Mucosa of rectum (tissue), 2 donors: Measurements from ENCODE around the gene FUZ.

Experiments used
- H3K27ac ChIP-seq, 2 donors: one replicate each; pipeline ENCODE4 v1.7.0; 2013; ENCODE audit warnings: inconsistent platforms in 2 of 2, low read depth in 2 of 2, low read length in 2 of 2
- H3K27me3 ChIP-seq, 2 donors: one replicate each; pipeline ENCODE4 v1.7.0; 2013; ENCODE audit warnings: low read length in 2 of 2; ENCODE audit not compliant: control insufficient read depth in 2 of 2, insufficient read depth in 2 of 2
- H3K36me3 ChIP-seq, 2 donors: one replicate each; pipeline ENCODE4 v1.7.0; 2013; ENCODE audit warnings: low read length in 2 of 2; ENCODE audit not compliant: control insufficient read depth in 2 of 2, insufficient read depth in 2 of 2
- H3K4me1 ChIP-seq, 2 donors: one replicate each; pipeline ENCODE4 v1.7.0; 2013; ENCODE audit warnings: low read length in 2 of 2, mild to moderate bottlenecking in 1 of 2; ENCODE audit not compliant: control insufficient read depth in 2 of 2, insufficient read depth in 2 of 2
- H3K4me3 ChIP-seq, 2 donors: one replicate each; pipeline ENCODE4 v1.7.0; 2013; ENCODE audit warnings: low read length in 2 of 2
- H3K9ac ChIP-seq, 2 donors: one replicate each; pipeline ENCODE4 v1.7.0; 2013; ENCODE audit warnings: low read length in 2 of 2, low read depth in 1 of 2, mild to moderate bottlenecking in 1 of 2
- H3K9me3 ChIP-seq, 2 donors: one replicate each; pipeline ENCODE4 v1.7.0; 2013; ENCODE audit warnings: low read length in 2 of 2; ENCODE audit not compliant: control insufficient read depth in 2 of 2
- donor health status: healthy.
- donor health status: Normal muscosa, but diverticular disease.

Gene FUZ

DNA sequence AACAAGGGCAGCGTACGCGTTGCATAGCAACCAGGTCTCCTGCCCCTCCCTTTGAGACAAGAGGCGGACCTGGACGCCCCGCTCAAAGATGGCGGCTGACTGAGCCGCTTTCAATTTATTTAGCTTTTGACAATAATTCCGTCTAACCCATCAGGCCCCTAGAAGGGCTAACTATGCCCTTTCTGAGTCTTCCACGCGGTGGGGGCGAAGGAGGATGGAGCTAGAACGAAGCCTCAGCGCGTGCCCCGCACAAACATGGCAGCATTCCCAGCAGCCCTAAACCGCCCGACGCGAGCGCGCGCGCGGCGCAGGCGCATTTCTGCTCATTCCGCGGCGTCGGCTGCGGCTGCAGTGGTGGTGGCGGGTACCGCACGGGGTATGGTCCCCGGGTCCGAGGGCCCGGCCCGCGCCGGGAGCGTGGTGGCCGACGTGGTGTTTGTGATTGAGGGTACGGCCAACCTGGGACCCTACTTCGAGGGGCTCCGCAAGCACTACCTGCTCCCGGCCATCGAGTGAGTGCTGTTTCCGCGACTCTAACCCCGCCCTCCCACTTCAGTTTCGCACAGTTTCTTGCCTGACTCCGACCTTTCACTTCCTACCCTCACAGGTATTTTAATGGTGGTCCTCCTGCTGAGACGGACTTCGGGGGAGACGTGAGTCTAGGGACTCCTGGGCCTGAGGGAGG lies 5.0 kb upstream of the FUZ start, which contains the start of gene MED25:
Gene MED25 (plus strand): TSS at position 326 of the 685 bp plus-strand sequence. CDS start 53 bp downstream, at position 379.
- H3K9ac ChIP-seq, result peak within 1 kb of the TSS; percentile 88 to 95
- H3K4me1 ChIP-seq, result peaks cover 9 to 11% of the 10 kb centered on the region in 2 donors
- H3K4me3 ChIP-seq, result peak within 1 kb of the TSS; percentile 97 to 98
- no peaks in the 10 kb centered on the region for H3K9me3 ChIP-seq
- H3K27ac ChIP-seq, result peak within 1 kb of the TSS; percentile 91 to 95
- peaks cover 4 to 6% of the 10 kb centered on the region in 2 donors for H3K36me3 ChIP-seq
- H3K27me3 ChIP-seq, result no peaks in the 10 kb centered on the region

DNA sequence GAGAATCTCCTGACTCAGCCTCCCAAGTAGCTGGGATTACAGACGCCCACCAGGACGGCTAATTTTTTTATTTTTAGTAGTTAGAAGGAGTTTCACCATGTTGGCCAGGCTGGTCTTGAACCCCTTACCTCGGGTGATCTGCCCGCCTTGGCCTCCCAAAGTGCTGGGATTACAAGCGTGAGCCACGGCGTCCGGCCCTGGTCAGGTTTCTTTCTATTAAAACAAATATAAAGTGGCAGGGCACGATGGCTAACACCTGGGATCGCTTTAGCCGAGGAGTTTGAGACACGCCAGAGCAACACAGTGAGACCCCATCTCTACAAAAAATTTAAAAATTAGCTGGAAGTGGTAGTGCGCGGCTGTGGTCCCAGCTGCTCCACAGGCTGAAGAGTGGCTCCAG lies 3.5 kb upstream of the FUZ start:
- Histone ChIP-seq H3K27me3 (no peaks in the 10 kb centered on the region), H3K36me3 (peaks cover 0 to 3% of the 10 kb centered on the region in 2 donors), H3K4me3 (no peak overlapping the region), H3K9me3 (no peaks in the 10 kb centered on the region), H3K4me1 (peaks cover 9 to 11% of the 10 kb centered on the region in 2 donors), H3K27ac (peak overlapping the region; percentile 91 to 95), H3K9ac (no peak overlapping the region)

DNA sequence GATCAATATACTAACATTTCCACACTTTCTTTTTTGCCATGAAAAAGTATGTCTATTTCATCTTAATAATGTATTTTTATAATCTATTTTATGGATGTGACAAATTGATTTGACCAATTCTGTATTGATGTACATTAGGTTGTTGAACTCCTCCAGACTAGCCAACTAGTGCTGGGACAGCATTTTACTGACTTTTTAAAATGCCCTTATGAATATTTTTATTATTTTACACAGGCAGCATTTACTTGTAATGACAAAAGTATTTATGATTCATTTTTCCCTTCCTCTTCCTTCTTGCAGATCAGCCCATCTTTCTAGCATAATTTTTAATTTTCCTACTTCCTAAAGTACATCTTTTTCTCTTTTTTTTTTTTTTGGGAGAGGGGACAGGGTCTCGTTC lies 918 bp upstream of the FUZ start:
- Histone ChIP-seq H3K9ac (no peak overlapping the region), H3K27ac (no peak overlapping the region), H3K36me3 (no peaks in the 10 kb centered on the region), H3K9me3 (no peaks in the 10 kb centered on the region), H3K4me1 (peaks cover 12 to 15% of the 10 kb centered on the region in 2 donors), H3K27me3 (no peaks in the 10 kb centered on the region), H3K4me3 (peak overlapping the region in 1 of 2 donors; percentile 91)

DNA sequence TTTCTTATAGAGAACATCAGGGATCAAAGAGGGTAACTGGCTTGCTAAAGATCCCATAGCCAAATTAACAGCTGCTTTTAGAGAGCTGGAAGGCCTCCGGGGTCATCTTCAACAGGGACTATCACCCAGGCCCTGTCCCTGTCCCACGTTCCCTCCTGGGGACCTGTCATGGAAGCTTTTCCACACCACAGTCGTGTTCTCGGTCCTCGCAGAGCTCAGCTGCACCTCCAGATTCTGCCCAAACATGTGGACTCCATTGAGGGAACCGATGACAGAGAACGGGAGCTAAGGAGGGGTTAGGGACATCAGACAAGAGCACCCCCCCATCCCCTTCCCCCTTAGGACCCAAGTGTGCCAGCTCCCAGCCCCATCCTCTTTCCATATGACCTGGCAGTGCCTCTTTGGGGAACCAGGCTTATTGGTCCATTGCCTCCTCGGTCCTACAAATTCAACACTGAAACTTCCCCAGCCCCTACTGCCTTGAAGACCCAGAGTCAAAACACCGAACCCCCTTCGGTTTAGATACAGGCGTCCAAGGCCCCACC lies 568 bp downstream of the FUZ start:
- Histone ChIP-seq H3K27ac (peak overlapping the region; percentile 82), H3K9ac (peak overlapping the region; percentile 56 to 63), H3K4me3 (peak overlapping the region; percentile 86 to 91), H3K27me3 (no peaks in the 10 kb centered on the region), H3K9me3 (no peaks in the 10 kb centered on the region), H3K36me3 (no peaks in the 10 kb centered on the region), H3K4me1 (peaks cover 8 to 10% of the 10 kb centered on the region in 2 donors)

DNA sequence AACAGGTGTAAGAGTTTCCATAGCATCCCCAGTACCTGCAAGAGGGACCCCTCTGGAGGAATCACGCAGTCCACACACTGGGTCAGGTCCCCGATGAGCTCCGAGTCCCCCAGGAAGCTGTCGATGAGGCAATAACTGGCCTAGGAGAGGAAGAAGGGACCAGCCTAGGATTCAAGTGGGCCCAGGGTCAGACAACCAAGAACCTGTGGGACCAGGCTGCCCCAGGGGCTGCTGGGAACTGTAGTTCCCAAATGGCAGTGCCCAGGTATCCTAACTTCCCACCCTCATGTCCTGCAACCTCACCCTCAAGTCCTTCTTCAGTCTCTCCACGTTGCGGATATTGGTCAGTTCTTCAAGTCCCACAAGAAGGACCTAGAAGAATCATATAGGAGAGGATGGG lies 1.8 kb downstream of the FUZ start:
- peaks cover 8 to 10% of the 10 kb centered on the region in 2 donors for H3K4me1 ChIP-seq

DNA sequence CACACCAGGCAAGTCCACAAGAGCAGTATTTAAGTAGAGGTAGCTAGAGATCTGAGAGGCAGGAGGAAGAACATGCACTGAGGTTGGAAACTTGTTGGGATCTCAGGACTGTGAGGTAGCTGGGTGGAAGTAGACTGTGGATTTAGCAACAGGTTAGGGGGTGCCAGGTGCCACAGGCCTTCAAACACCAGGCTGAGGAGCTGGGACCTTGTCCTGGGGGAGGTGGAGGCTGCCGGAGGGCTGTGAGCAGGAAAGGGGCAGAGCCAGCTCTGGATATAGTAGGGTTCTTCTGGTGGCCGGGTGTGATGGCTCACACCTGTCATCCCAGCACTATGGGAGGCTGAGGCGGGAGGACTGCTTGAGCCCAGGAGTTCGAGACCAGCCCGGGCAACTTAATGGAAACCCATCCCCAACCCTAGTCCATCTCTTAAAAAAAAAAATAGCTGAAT lies 3.1 kb downstream of the FUZ start:
- Histone ChIP-seq H3K9me3 (no peaks in the 10 kb centered on the region), H3K27me3 (no peaks in the 10 kb centered on the region), H3K9ac (no peak overlapping the region), H3K4me3 (peak overlapping the region in 1 of 2 donors; percentile 77), H3K36me3 (peaks cover 0 to 2% of the 10 kb centered on the region in 2 donors), H3K27ac (peak overlapping the region in 1 of 2 donors; percentile 70), H3K4me1 (peaks cover 8 to 10% of the 10 kb centered on the region in 2 donors)

More for the DNA sequence above, 1.8 kb downstream of the FUZ start:
- no peaks in the 10 kb centered on the region for H3K9me3 ChIP-seq
- H3K9ac ChIP-seq, result no peak overlapping the region
- no peak overlapping the region for H3K4me3 ChIP-seq
- no peak overlapping the region for H3K27ac ChIP-seq
- H3K27me3 ChIP-seq, result no peaks in the 10 kb centered on the region
- peaks cover 0 to 2% of the 10 kb centered on the region in 2 donors for H3K36me3 ChIP-seq

DNA sequence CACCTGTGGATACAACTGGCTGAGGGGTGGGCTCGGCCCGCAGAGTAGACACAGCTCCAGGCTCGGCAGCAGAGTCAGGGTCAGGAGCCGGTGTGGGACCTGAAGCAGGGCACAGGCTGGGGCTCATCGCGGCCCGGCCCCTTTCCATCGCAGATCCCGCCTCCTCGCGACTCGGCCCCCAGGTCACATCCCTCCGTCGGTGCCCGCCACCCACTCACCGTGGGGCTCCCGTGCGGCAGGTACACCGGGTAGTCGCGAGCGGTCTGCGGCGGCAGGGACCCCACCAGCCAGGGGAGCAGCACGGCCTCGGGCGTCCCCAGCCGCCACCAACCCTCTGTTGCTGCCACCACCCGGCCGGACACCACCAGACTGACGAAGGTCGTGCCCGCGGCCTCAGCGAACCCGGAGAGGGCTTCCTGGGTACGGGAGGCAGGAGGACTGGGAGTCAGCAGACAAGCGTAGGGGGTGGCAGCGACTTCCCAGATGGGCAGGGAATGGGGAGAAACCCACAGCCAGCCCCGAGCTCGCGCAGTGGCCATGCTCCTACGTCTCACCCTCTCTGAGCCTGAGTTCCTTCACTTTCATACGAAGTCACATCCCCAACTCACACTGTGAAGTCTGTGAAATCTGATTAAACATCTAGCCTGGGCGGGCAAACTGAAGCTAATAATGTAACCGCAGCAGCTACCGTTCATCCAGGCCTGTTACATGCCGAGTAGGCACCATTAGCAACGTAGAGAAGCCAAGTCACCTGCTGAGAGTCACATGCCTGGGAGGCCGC lies 3.7 kb downstream of the FUZ start:
- Histone ChIP-seq H3K4me1 (peaks cover 8 to 10% of the 10 kb centered on the region in 2 donors), H3K4me3 (peak overlapping the region; percentile 77 to 78), H3K9ac (peak overlapping the region; percentile 49 to 80), H3K27me3 (no peaks in the 10 kb centered on the region), H3K27ac (peak overlapping the region; percentile 35 to 70), H3K36me3 (peaks cover 0 to 2% of the 10 kb centered on the region in 2 donors), H3K9me3 (no peaks in the 10 kb centered on the region)

DNA sequence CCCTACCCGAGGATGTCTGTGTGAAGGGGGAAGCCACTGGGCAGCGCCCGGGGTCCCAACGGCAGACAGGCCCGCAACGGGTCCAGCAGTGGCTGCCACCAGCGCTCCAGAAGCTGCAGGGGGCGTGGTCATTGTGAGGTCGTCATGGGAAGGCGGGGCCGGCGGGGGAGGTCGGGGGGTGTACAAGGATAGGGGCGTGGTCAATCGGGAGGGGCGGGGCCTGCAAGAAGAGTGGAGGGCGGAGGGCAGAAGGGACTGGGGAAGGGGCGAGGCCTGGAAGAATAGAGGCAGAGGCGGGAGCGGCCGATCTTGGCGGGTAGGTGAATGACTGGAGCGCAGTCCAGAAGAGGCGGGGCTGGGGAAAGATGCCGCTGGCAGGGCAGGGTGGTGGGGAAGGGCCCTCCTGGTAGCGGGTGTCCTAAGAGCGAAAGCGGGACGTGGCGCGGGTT lies 4.4 kb downstream of the FUZ start:
- no peaks in the 10 kb centered on the region for H3K9me3 ChIP-seq
- peak overlapping the region; percentile 35 to 70 for H3K27ac ChIP-seq
- H3K4me1 ChIP-seq, result peaks cover 8 to 10% of the 10 kb centered on the region in 2 donors
- peaks cover 0 to 2% of the 10 kb centered on the region in 2 donors for H3K36me3 ChIP-seq
- H3K4me3 ChIP-seq, result peak overlapping the region; percentile 77 to 78
- H3K9ac ChIP-seq, result peak overlapping the region; percentile 49 to 80
- no peaks in the 10 kb centered on the region for H3K27me3 ChIP-seq

DNA sequence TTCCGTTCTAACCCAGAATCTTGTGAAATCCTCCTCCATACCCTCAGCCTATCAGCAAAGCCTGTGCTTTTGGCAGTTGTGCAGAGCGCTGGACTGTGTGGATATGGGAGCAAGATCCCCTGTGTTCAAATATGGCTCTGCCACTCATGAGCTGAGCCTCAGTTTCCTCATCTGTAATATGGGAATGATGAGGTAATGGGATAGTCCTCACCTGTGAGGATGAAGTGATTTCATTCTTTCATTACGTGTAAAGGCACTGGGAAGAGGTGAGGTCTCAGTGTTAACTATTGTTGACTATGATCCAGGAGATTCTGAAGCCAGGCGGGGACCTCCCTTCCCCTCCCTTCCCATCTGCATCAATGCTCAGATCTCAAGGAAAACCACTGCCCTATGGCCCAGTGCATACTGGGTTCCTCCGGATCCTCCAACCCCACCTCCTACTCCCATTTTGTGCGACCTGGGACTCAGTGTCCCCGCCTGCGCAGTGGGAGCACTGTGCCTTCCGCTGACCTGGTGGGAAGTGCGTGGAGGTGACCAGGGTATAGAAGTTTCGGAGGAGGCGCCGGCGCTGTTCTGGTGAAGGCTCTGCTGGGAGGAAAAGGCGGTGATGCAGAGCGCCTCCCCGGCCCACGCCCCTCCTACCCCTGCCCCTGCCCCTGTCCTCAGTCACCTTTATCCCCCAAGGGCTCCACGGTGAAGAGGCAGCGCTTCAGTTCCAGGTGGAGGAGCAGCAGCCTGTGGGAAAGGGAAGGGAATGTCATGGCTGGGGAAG lies 5.0 kb downstream of the FUZ start:
- Histone ChIP-seq H3K9ac (no peak overlapping the region), H3K27ac (peak overlapping the region in 1 of 2 donors; percentile 32), H3K4me1 (peaks cover 8 to 10% of the 10 kb centered on the region in 2 donors), H3K27me3 (no peaks in the 10 kb centered on the region), H3K36me3 (peaks cover 6% of the 10 kb centered on the region in 2 donors), H3K4me3 (no peak overlapping the region), H3K9me3 (no peaks in the 10 kb centered on the region)
